Keratinocyte (primary cell): ENCODE results near the gene HMGCS2. TPM values are rescaled to one million over a fixed set of nuclear protein-coding genes. Genes with fewer than 3 reads are reported as not detected.

Experiments used
- DNase-seq: peaks from one replicate; pipeline ENCODE4 v3.0.0-alpha.2; 2011; ENCODE audit warnings: low read depth, missing footprints, low spot score
- FAIRE-seq: peaks from 2 replicates; lab custom pipeline; 2011; peaks lifted over from hg19 to GRCh38; lab: Jason Lieb, UNC
- H2AFZ ChIP-seq: 2 replicates; pipeline ENCODE4 v1.6.0; 2012; ENCODE audit warnings: low read length, control low read depth, inconsistent platforms; ENCODE audit not compliant: control insufficient read depth
- H3K27ac ChIP-seq: 2 replicates; pipeline ENCODE4 v1.5.1; 2011; ENCODE audit warnings: low read length; ENCODE audit not compliant: control insufficient read depth, insufficient read depth
- H3K27me3 ChIP-seq: 3 replicates; pipeline ENCODE4 v1.6.0; 2011; ENCODE audit warnings: low read length; ENCODE audit not compliant: control insufficient read depth, insufficient read depth; ENCODE audit errors: extremely low read depth
- H3K36me3 ChIP-seq, 2 experiments: 2 replicates in 1 of 2; 3 replicates in 1 of 2; pipeline ENCODE4 v1.5.1; 2011; ENCODE audit warnings: low read length in 2 of 2, mild to moderate bottlenecking in 1 of 2; ENCODE audit not compliant: control insufficient read depth in 2 of 2, insufficient read depth in 2 of 2; ENCODE audit errors: extremely low read depth in 1 of 2
- H3K4me1 ChIP-seq: 3 replicates; pipeline ENCODE4 v1.5.1; 2011; ENCODE audit warnings: low read length; ENCODE audit not compliant: control insufficient read depth, insufficient read depth; ENCODE audit errors: extremely low read depth
- H3K4me2 ChIP-seq: 3 replicates; pipeline ENCODE4 v1.6.0; 2011; ENCODE audit warnings: low read depth, low read length; ENCODE audit not compliant: control insufficient read depth, insufficient read depth; ENCODE audit errors: extremely low read depth
- H3K4me3 ChIP-seq, 3 experiments: fragments of 200-600 bp in 1 of 3; sonication (generic) in 1 of 3; 2 replicates in 2 of 3; 3 replicates in 1 of 3; pipeline ENCODE4 v1.5.1; 2011 to 2016; ENCODE audit warnings: low read length in 3 of 3, mild to moderate bottlenecking in 3 of 3, control low read depth in 2 of 3, inconsistent platforms in 1 of 3, low read depth in 1 of 3, mixed read lengths in 1 of 3, mixed run types in 1 of 3, moderate library complexity in 1 of 3; ENCODE audit not compliant: control insufficient read depth in 2 of 3, insufficient read depth in 2 of 3; ENCODE audit errors: extremely low read depth in 1 of 3
- H3K79me2 ChIP-seq: 2 replicates; pipeline ENCODE4 v1.6.0; 2012; ENCODE audit warnings: low read length; ENCODE audit not compliant: control insufficient read depth, insufficient read depth
- H3K9ac ChIP-seq: 3 replicates; pipeline ENCODE4 v1.6.0; 2011; ENCODE audit warnings: low read length; ENCODE audit not compliant: control insufficient read depth, insufficient read depth; ENCODE audit errors: extremely low read depth
- H3K9me1 ChIP-seq: 3 replicates; pipeline ENCODE4 v1.6.0; 2011; ENCODE audit warnings: low read length; ENCODE audit not compliant: control insufficient read depth, insufficient read depth; ENCODE audit errors: extremely low read depth
- H3K9me3 ChIP-seq: 2 replicates; pipeline ENCODE4 v1.5.1; 2012; ENCODE audit warnings: low read depth, low read length; ENCODE audit not compliant: control insufficient read depth
- H4K20me1 ChIP-seq: 3 replicates; pipeline ENCODE4 v1.6.0; 2011; ENCODE audit warnings: low read length; ENCODE audit not compliant: control insufficient read depth, insufficient read depth; ENCODE audit errors: extremely low read depth
- EZH2 ChIP-seq: IDR thresholded peaks from one replicate; pipeline ENCODE4 v1.6.1; 2012; ENCODE audit warnings: inconsistent platforms, mild to moderate bottlenecking, low read length, moderate library complexity
- dilution Hi-C: fragments of 300-500 bp; cut with MboI; formaldehyde crosslinking; loops from one replicate; pipeline ENCODE4 v1.7.0; 2020; ENCODE audit warnings: low sequenced_read_pairs; ENCODE audit not compliant: extremely low pct_ligation_motif_present
- polyA plus RNA-seq, 5 experiments: library from polyadenylated mRNA; depleted of rRNA in 3 of 5; stranded (reverse) in 3 of 5; stranded (forward) in 1 of 5; unstranded in 1 of 5; fragments of >200 nt; gene quantifications; 1 replicate in 1 of 5; 2 replicates in 3 of 5; 3 replicates in 1 of 5; pipeline versions ENCODE4 v1.2.1 to v1.2.3, GENCODE V29; 2011 to 2012; ENCODE audit warnings: missing spikeins in 2 of 5, low read depth in 1 of 5, low replicate concordance in 1 of 5
- TF ChIP-seq, protein P1 (sequence below), 3 experiments: IDR thresholded peaks in 1 of 3; conservative IDR thresholded peaks in 1 of 3; optimal IDR thresholded peaks in 1 of 3; 2 replicates in 2 of 3; 3 replicates in 1 of 3; pipeline versions ENCODE3 to v1.5.1; 2011; ENCODE audit warnings: low read length in 3 of 3, mild to moderate bottlenecking in 3 of 3, moderate library complexity in 2 of 3, control low read depth in 1 of 3, inconsistent platforms in 1 of 3; ENCODE audit not compliant: insufficient read depth in 2 of 3; ENCODE audit errors: extremely low read depth in 1 of 3

The HMGCS2 gene
- polyA plus RNA-seq, 1 donor (not counting 4 experiments of a cell fraction or from before 2014, with no cell fraction given), result not detected

DNA sequence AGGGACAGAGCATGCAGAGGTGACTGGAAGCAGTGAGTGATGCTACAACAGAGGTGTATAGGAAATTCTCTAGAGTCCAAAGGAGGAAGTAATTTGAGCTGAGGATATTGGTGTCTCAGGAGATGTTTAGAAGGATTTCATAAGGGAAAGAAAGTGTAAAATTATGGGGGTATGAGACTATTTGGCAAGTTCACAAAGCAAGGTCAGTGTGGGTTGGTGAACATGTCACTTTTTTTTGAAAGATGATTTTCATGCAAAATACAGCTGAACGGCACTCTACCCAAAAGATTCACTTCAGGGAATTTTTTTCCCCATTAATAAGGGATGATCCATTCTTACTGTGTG, 24.1 kb downstream of the HMGCS2 start:
- H3K27ac ChIP-seq, result no peak overlapping the region
- no peak overlapping the region for H2AFZ ChIP-seq
- no peak overlapping the region for H3K4me3 ChIP-seq
- H3K79me2 ChIP-seq, result no peaks in the 10 kb centered on the region
- H3K4me2 ChIP-seq, result no peak overlapping the region
- no peak overlapping the region for H3K9ac ChIP-seq
- TF ChIP-seq, protein P1, sequence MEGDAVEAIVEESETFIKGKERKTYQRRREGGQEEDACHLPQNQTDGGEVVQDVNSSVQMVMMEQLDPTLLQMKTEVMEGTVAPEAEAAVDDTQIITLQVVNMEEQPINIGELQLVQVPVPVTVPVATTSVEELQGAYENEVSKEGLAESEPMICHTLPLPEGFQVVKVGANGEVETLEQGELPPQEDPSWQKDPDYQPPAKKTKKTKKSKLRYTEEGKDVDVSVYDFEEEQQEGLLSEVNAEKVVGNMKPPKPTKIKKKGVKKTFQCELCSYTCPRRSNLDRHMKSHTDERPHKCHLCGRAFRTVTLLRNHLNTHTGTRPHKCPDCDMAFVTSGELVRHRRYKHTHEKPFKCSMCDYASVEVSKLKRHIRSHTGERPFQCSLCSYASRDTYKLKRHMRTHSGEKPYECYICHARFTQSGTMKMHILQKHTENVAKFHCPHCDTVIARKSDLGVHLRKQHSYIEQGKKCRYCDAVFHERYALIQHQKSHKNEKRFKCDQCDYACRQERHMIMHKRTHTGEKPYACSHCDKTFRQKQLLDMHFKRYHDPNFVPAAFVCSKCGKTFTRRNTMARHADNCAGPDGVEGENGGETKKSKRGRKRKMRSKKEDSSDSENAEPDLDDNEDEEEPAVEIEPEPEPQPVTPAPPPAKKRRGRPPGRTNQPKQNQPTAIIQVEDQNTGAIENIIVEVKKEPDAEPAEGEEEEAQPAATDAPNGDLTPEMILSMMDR (optimal IDR thresholded peaks at IDR 0.05 in 1 of 3, IDR thresholded peaks at IDR 0.05 in 1 of 3, conservative IDR thresholded peaks at IDR 0.05 in 1 of 3; ENCODE audit: extremely low read depth in 1 of 3, insufficient read depth in 2 of 3, low read length in 3 of 3), result no peak
- no peak for TF ChIP-seq EZH2
- H3K9me3 ChIP-seq, result no peaks in the 10 kb centered on the region
- dilution Hi-C loops, result no loop called here
- peaks cover 14% of the 10 kb centered on the region for H3K4me1 ChIP-seq
- H4K20me1 ChIP-seq, result no peaks in the 10 kb centered on the region
- no peak for DNase-seq
- no peak for FAIRE-seq
- no peaks in the 10 kb centered on the region for H3K9me1 ChIP-seq
- peaks cover 0 to 16% of the 10 kb centered on the region in 2 experiments for H3K36me3 ChIP-seq
- no peaks in the 10 kb centered on the region for H3K27me3 ChIP-seq

DNA sequence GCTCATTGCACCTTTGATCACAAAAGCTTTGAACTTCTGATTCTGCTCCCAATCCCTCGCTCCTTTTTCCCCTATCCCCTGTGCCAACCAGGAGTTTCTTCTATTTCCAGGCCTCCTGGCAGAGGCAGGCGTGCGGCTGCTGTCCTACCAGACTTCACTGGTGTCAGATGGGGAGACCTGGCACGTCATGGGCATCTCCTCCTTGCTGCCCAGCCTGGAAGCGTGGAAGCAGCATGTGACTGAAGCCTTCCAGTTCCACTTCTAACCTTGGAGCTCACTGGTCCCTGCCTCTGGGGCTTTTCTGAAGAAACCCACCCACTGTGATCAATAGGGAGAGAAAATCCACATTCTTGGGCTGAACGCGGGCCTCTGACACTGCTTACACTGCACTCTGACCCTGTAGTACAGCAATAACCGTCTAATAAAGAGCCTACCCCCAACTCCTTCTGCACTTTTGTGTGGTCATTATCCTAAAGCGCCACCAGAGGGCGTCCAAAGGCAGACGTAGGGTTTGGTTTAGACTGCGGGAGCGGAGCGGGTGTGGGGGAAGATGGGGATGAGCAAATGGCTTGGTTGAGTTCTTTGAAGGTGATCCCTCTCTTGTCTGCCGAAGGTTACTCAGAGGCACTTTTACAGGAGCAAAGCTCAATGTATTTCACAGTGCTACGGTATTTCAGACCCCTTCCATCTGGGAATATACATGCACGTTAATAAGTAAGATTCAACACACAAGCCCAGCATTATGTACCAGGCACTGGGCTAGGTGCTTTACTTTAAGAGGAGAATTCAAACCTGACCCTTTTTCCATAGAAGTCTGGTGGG, 24.7 kb downstream of the HMGCS2 start:
- peak; percentile 85 for FAIRE-seq
- H3K36me3 ChIP-seq, result peaks cover 0 to 16% of the 10 kb centered on the region in 2 experiments

More for the DNA sequence above, 24.7 kb downstream of the HMGCS2 start:
- peak; percentile 41 for DNase-seq
- Histone ChIP-seq H4K20me1 (no peaks in the 10 kb centered on the region), H3K9me3 (no peaks in the 10 kb centered on the region), H3K9me1 (no peaks in the 10 kb centered on the region), H3K27me3 (no peaks in the 10 kb centered on the region), H3K79me2 (no peaks in the 10 kb centered on the region), H3K4me2 (no peak overlapping the region), H3K27ac (no peak overlapping the region), H3K4me3 (no peak overlapping the region), H3K9ac (no peak overlapping the region), H3K4me1 (peaks cover 14% of the 10 kb centered on the region), H2AFZ (no peak overlapping the region)
- TF ChIP-seq EZH2, result no peak
- TF ChIP-seq, protein P1 (optimal IDR thresholded peaks at IDR 0.05 in 1 of 3, IDR thresholded peaks at IDR 0.05 in 1 of 3, conservative IDR thresholded peaks at IDR 0.05 in 1 of 3; ENCODE audit: extremely low read depth in 1 of 3, insufficient read depth in 2 of 3, low read length in 3 of 3), result peak; percentile 77 to 87 (median 79)
- dilution Hi-C loops, result no loop called here
